DMS53 (cell line): Measurements from ENCODE around the gene NUMBL.
"Not testable (repeated sequence)": the region's sequence is repeated elsewhere in the genome, so short reads cannot be mapped to it uniquely, and the experiment has no call there.

Experiments used
- DNase-seq: peaks from one replicate; lab custom pipeline; 2025; lab: John Stamatoyannopoulos, UW

NUMBL gene

GRCh38 chr19:40629346-40629745 is 61.1 kb downstream of the NUMBL start:
- DNase-seq: no peak

- no peak for DNase-seq
Measured at GRCh38 chr19:40627486-40628279, 62.8 kb downstream of the NUMBL start.

- no peak for DNase-seq
Measured at GRCh38 chr19:40626918-40627317, 63.5 kb downstream of the NUMBL start.

- DNase-seq: no peak
Measured at GRCh38 chr19:40625406-40626120, 64.9 kb downstream of the NUMBL start.

GRCh38 chr19:40624369-40625153 is 65.9 kb downstream of the NUMBL start:
- not testable (repeated sequence) for DNase-seq

- DNase-seq: no peak
Measured at GRCh38 chr19:40623403-40624251, 66.8 kb downstream of the NUMBL start.

GRCh38 chr19:40622773-40623075 is 67.7 kb downstream of the NUMBL start:
- no peak for DNase-seq

GRCh38 chr19:40621966-40622772 is 68.3 kb downstream of the NUMBL start:
- no peak for DNase-seq

GRCh38 chr19:40621283-40621682 is 69.2 kb downstream of the NUMBL start:
- DNase-seq: no peak

- no peak for DNase-seq
Measured at GRCh38 chr19:40620161-40620485, 70.3 kb downstream of the NUMBL start.

GRCh38 chr19:40619333-40620160 is 70.9 kb downstream of the NUMBL start:
- no peak for DNase-seq

GRCh38 chr19:40617961-40618360 is 72.5 kb downstream of the NUMBL start:
- no peak for DNase-seq

- no peak for DNase-seq
Measured at GRCh38 chr19:40616941-40617340, 73.5 kb downstream of the NUMBL start.

- no peak for DNase-seq
Measured at GRCh38 chr19:40616178-40616577, 74.3 kb downstream of the NUMBL start.
